CD4-positive, alpha-beta T cell treated with Interleukin-15 for 1 hour (primary cell): Measurements from ENCODE around the gene ASTN2.
"Not testable (repeated sequence)": the region's sequence is repeated elsewhere in the genome, so short reads cannot be mapped to it uniquely, and the experiment has no call there.

ENCODE experiments used
- DNase-seq: peaks from one replicate; pipeline ENCODE4 v3.0.0-alpha.2; 2020

ASTN2 gene

GRCh38 chr9:116944714-116945534 lies 469.9 kb downstream of the ASTN2 start:
- no peak for DNase-seq

GRCh38 chr9:116943970-116944369 lies 470.9 kb downstream of the ASTN2 start:
- no peak for DNase-seq

- no peak for DNase-seq
Measured at GRCh38 chr9:116942593-116943061, 472.2 kb downstream of the ASTN2 start.

GRCh38 chr9:116941266-116941665 lies 473.6 kb downstream of the ASTN2 start:
- DNase-seq = no peak

GRCh38 chr9:116940614-116941215 lies 474.1 kb downstream of the ASTN2 start:
- no peak for DNase-seq

GRCh38 chr9:116939614-116940013 lies 475.2 kb downstream of the ASTN2 start:
- no peak for DNase-seq

- no peak for DNase-seq
Measured at GRCh38 chr9:116939161-116939560, 475.7 kb downstream of the ASTN2 start.

- no peak for DNase-seq
Measured at GRCh38 chr9:116937361-116937760, 477.5 kb downstream of the ASTN2 start.

- no peak for DNase-seq
Measured at GRCh38 chr9:116935149-116935897, 479.5 kb downstream of the ASTN2 start.

- DNase-seq = no peak
Measured at GRCh38 chr9:116934131-116934530, 480.7 kb downstream of the ASTN2 start.

GRCh38 chr9:116933251-116933650 lies 481.6 kb downstream of the ASTN2 start:
- DNase-seq = no peak

- no peak for DNase-seq
Measured at GRCh38 chr9:116929621-116930020, 485.2 kb downstream of the ASTN2 start.

- no peak for DNase-seq
Measured at GRCh38 chr9:116928884-116929283, 486.0 kb downstream of the ASTN2 start.

GRCh38 chr9:116928289-116928688 lies 486.6 kb downstream of the ASTN2 start:
- DNase-seq = no peak

GRCh38 chr9:116927726-116928125 lies 487.1 kb downstream of the ASTN2 start:
- no peak for DNase-seq

GRCh38 chr9:116925121-116925520 lies 489.7 kb downstream of the ASTN2 start:
- DNase-seq = no peak

GRCh38 chr9:116924462-116925110 lies 490.3 kb downstream of the ASTN2 start:
- DNase-seq = no peak

GRCh38 chr9:116917895-116918508 lies 496.9 kb downstream of the ASTN2 start:
- DNase-seq = not testable (repeated sequence)

GRCh38 chr9:116913536-116913935 lies 501.3 kb downstream of the ASTN2 start:
- no peak for DNase-seq

GRCh38 chr9:116910201-116910600 lies 504.7 kb downstream of the ASTN2 start:
- DNase-seq = no peak

GRCh38 chr9:116907989-116908388 lies 506.9 kb downstream of the ASTN2 start:
- DNase-seq = no peak

GRCh38 chr9:116905171-116905588 lies 509.7 kb downstream of the ASTN2 start:
- no peak for DNase-seq

GRCh38 chr9:116904165-116904564 lies 510.7 kb downstream of the ASTN2 start:
- DNase-seq = no peak
